Measurements from ENCODE around the gene MICALL2.

DNA sequence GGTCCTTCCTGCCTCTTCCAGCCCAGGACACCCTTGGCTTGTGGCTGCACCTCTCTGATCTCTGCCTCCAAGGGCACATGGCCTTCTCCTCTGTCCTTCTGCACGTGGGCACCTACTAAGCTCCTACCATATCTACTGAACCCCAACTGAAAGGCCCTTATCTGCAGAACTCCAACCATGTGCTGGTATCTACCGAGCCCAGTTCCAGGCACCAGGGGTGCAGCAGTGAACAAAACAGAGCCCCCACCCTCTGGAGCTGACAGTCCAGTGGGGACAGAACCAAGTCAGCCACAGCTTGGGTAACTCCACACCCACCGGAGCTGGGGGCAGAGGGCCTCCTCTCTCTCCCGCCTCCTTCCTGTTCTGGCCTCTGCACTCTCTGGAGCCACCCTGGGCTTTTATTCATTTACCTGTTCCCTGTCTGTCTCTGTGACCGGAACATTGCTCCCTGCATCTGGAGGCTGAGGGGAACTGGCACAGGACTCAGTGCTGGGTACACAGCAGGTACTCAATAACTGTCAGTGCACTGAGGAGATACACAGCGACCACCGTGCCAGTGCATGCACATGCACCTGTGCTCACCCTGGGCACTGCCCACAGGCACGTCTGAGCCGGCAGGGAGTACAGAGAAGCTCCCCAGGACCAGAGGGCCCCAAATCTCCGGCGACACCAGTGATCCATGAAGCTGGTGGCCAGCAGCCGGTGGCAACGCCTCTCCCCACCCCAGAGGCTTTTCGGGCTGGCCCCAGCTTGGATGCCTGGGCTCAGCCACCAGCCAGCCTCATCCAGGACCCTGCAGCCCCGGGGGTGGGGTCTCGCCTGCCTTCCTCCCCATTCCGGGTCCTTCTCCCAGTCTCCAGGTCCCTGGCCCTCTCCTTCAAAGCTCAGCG lies 2.0 kb downstream of the MICALL2 start:
- TF ChIP-seq, protein P1, sequence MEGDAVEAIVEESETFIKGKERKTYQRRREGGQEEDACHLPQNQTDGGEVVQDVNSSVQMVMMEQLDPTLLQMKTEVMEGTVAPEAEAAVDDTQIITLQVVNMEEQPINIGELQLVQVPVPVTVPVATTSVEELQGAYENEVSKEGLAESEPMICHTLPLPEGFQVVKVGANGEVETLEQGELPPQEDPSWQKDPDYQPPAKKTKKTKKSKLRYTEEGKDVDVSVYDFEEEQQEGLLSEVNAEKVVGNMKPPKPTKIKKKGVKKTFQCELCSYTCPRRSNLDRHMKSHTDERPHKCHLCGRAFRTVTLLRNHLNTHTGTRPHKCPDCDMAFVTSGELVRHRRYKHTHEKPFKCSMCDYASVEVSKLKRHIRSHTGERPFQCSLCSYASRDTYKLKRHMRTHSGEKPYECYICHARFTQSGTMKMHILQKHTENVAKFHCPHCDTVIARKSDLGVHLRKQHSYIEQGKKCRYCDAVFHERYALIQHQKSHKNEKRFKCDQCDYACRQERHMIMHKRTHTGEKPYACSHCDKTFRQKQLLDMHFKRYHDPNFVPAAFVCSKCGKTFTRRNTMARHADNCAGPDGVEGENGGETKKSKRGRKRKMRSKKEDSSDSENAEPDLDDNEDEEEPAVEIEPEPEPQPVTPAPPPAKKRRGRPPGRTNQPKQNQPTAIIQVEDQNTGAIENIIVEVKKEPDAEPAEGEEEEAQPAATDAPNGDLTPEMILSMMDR (IDR thresholded peaks at IDR 0.05): no peak
- no peak for TF ChIP-seq POLR2A (IDR thresholded peaks at IDR 0.05)

Measured in right lobe of liver (tissue), 4 donors.